ENCODE data around the gene RAB39B.
"Not testable (repeated sequence)": the region's sequence is repeated elsewhere in the genome, so short reads cannot be mapped to it uniquely, and the experiment has no call there.

The RAB39B gene

GRCh38 chrX:155237719-155238118 lies 26.6 kb downstream of the RAB39B start:
- in situ Hi-C loops (cut with MboI; ENCODE audit: low pct_unique_long_range_greater_than_20kb, low sequenced_read_pairs, unreplicated experiment), result no loop called here
- DNase-seq (ENCODE audit: low spot score), result no peak
- no peak for TF ChIP-seq CTCF (IDR thresholded peaks at IDR 0.05; ENCODE audit: extremely low read depth, insufficient read depth, missing control alignments)

- no peak for TF ChIP-seq CTCF (IDR thresholded peaks at IDR 0.05; ENCODE audit: extremely low read depth, insufficient read depth, missing control alignments)
- no peak for DNase-seq (ENCODE audit: low spot score)
- in situ Hi-C loops (cut with MboI; ENCODE audit: low pct_unique_long_range_greater_than_20kb, low sequenced_read_pairs, unreplicated experiment), result no loop called here
Measured at GRCh38 chrX:155235891-155236290, 28.4 kb downstream of the RAB39B start.

- TF ChIP-seq CTCF (IDR thresholded peaks at IDR 0.05; ENCODE audit: extremely low read depth, insufficient read depth, missing control alignments), result no peak
- peak; percentile 40 for DNase-seq (ENCODE audit: low spot score)
- in situ Hi-C loops (cut with MboI; ENCODE audit: low pct_unique_long_range_greater_than_20kb, low sequenced_read_pairs, unreplicated experiment), result no loop called here
Measured at GRCh38 chrX:155231163-155231562, 33.1 kb downstream of the RAB39B start.

- in situ Hi-C loops (cut with MboI; ENCODE audit: low pct_unique_long_range_greater_than_20kb, low sequenced_read_pairs, unreplicated experiment), result no loop called here
- TF ChIP-seq CTCF (IDR thresholded peaks at IDR 0.05; ENCODE audit: extremely low read depth, insufficient read depth, missing control alignments), result no peak
- DNase-seq (ENCODE audit: low spot score), result no peak
Measured at GRCh38 chrX:155225774-155226173, 38.5 kb downstream of the RAB39B start.

- in situ Hi-C loops (cut with MboI; ENCODE audit: low pct_unique_long_range_greater_than_20kb, low sequenced_read_pairs, unreplicated experiment), result not testable (repeated sequence)
Measured at GRCh38 chrX:155223746-155224145, 40.5 kb downstream of the RAB39B start.

GRCh38 chrX:155221351-155221750 lies 42.9 kb downstream of the RAB39B start:
- DNase-seq (ENCODE audit: low spot score), result no peak
- in situ Hi-C loops (cut with MboI; ENCODE audit: low pct_unique_long_range_greater_than_20kb, low sequenced_read_pairs, unreplicated experiment), result no loop called here
- TF ChIP-seq CTCF (IDR thresholded peaks at IDR 0.05; ENCODE audit: extremely low read depth, insufficient read depth, missing control alignments), result no peak

More at GRCh38 chrX:155223746-155224145, 40.5 kb downstream of the RAB39B start:
- DNase-seq (ENCODE audit: low spot score), result not testable (repeated sequence)

GRCh38 chrX:155218777-155219176 lies 45.5 kb downstream of the RAB39B start:
- DNase-seq (ENCODE audit: low spot score), result no peak
- in situ Hi-C loops (cut with MboI; ENCODE audit: low pct_unique_long_range_greater_than_20kb, low sequenced_read_pairs, unreplicated experiment), result no loop called here

More at GRCh38 chrX:155218777-155219176, 45.5 kb downstream of the RAB39B start:
- no peak for TF ChIP-seq CTCF (IDR thresholded peaks at IDR 0.05; ENCODE audit: extremely low read depth, insufficient read depth, missing control alignments)
